GM12872 (cell line): Measurements from ENCODE around the gene OR6M1.

ENCODE experiments used
- TF ChIP-seq, protein P1 (sequence below): IDR thresholded peaks from 3 replicates; pipeline ENCODE4 v1.5.1; 2011; ENCODE audit warnings: low read depth, mild to moderate bottlenecking, low read length, moderate library complexity; ENCODE audit not compliant: insufficient read depth

The OR6M1 gene

DNA sequence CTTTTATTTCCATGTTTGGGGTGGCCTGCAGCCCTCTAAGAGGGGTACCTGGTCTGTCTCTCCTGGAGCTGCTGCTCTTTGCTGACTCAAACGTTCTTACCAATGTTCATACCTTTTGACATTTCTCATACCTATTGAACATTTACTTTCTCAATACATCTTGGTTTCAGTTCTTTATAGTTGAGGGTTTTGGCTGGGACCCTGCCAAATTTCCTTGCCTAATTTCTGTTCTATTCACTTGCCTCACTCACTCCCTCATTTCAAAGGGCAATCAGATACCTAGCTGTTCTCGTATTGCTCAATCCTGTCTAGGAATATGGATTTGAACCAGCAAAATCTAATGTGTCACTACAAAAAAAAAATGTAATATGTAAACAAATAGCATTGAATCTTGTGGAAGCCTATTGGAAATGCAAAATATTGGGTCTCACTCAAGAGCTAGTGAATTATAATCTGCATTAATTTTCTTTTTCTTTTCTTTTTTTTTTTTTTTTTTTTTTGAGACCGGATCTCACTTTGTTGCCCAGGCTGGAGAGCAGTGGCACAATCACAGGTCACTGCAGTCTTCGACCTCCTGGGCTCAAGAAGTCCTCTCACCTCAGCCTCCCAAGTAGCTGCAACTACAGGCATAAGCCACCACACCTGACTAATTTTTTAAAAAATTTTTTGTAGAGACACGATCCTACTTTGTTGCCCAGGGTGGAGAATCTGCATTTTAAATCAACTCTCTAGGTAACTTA is 7.5 kb downstream of the OR6M1 start:
- TF ChIP-seq, protein P1, sequence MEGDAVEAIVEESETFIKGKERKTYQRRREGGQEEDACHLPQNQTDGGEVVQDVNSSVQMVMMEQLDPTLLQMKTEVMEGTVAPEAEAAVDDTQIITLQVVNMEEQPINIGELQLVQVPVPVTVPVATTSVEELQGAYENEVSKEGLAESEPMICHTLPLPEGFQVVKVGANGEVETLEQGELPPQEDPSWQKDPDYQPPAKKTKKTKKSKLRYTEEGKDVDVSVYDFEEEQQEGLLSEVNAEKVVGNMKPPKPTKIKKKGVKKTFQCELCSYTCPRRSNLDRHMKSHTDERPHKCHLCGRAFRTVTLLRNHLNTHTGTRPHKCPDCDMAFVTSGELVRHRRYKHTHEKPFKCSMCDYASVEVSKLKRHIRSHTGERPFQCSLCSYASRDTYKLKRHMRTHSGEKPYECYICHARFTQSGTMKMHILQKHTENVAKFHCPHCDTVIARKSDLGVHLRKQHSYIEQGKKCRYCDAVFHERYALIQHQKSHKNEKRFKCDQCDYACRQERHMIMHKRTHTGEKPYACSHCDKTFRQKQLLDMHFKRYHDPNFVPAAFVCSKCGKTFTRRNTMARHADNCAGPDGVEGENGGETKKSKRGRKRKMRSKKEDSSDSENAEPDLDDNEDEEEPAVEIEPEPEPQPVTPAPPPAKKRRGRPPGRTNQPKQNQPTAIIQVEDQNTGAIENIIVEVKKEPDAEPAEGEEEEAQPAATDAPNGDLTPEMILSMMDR, result no peak

DNA sequence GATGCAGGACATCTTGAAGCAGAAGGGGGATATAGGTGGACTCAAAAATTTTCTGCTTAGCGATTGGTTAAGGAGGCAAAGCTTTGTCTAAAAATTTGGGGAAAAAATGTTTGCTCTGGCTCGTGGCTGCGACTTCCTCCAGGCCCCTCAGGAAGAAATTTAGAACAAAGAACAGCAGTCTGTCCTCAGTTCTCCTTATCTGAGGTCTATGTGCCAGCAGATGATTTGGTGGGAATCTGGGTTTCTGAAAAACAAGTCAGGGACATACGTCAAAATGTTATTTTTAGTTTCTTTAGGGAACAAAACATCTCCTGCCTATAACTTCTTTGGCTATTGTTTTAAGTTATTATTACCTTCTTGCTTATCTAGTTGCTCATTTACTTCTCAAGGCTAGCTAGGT is 8.1 kb downstream of the OR6M1 start:
- TF ChIP-seq, protein P1, result no peak

DNA sequence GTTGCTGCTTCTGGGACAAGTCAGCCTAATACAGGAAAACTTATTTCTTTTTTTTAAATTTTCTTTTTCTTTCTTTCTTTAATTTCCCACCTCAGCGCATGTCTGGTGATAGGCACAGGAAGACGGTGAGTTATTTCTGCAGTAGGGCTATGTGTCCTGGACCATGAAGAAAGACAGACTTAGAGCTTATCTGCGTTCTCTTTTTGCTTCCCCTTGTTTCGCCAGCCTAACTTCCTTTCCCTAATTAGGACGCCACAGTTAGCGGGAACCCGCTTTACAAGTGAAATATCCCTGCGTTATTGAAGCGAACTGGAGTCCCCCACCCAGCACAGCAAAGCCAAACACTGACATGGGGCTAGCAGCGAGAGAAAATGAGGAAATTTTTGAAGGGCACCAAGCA is 8.6 kb downstream of the OR6M1 start:
- TF ChIP-seq, protein P1, result no peak

DNA sequence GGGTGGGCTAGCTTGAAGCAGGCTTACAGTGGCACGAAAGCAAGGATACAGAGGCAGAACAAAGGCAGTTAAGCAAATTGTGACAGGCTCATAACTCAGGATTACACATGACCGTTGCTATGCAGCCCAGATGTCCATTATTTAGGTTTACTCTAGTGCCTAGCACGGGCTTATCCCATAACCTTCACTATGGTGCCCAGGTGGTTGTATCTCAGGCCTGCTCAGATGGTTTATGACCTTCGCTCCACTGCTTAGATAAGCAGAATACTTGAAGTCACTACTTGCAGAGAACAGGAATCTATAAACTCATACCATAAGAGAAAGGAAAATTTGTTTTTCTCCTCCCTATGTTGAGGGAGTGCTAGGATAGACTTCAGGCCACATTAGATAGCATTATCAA is 9.0 kb downstream of the OR6M1 start:
- TF ChIP-seq, protein P1, result no peak

DNA sequence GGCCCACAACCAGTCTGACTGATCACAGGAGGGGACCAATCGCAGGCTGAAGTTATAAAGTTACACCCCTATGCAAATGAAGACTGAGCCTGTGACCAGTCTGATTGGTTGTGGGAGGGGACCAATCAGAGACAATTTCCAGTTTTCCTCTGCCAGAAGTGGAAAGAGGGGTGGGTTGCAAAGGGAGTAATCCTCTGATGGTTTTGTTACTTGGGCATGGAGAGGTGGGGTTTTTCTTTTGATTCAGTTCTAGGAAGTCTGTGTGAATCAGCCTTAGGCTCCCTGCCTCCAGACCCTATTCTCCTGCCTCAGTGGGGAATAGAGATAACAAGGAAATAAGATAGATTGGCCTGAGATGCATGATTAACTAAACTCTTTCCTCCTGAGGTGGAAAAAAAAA is 9.9 kb downstream of the OR6M1 start:
- TF ChIP-seq, protein P1, result no peak

DNA sequence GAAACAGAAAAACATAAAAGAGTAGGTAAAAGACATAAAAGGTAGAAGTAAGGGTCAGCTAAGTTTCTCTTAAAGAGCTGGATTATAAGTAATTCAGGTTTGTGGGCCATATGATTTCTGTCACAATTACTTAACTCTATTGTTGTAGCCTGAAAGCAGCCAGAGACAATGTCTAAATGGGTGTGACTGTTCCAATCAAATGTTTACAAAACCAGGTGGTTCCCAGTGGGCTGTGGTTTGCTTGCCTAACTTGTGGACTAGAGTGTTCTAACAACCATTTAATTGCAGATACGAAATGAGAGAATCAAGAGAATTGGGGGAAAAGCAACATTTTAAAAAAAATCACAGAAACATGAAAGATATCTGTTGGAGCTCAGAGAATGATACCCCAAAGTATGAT is 22.6 kb downstream of the OR6M1 start:
- TF ChIP-seq, protein P1, result no peak

DNA sequence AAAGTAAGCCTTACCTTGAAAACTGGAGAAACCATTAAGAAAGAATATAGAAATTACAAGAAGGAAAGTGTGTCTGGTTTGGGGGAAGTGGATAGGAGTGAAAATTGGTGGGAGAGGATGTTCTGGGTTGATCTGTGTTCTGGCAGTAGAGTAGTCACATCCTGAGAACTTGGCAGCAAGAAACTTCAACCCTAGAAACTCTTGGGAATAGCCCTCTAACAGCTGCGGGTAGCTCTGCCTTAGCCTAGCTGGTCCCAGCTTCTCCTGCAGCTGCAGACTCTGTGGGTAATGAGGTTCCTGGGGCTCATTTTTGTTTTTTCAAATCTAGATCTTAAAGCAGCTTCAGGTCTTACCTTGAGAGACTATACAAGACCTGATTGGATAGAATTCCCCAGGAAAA is 27.6 kb downstream of the OR6M1 start:
- TF ChIP-seq, protein P1, result no peak
